H1 (cell line): Measurements from ENCODE around the gene PPP3CB. TPM values are rescaled to one million over a fixed set of nuclear protein-coding genes. Genes with fewer than 3 reads are reported as not detected.

Experiments
- CTCF ChIA-PET: fragments of 300-600 bp; sonication (Branson Sonifier 250); formaldehyde crosslinking; loops from one replicate; lab custom pipeline; 2021; ENCODE audit not compliant: partially characterized antibody; lab: Charles Lee
- POLR2A ChIA-PET: fragments of 300-600 bp; sonication (Branson Sonifier 250); formaldehyde crosslinking; loops from one replicate; lab custom pipeline; 2021; ENCODE audit warnings: inconsistent platforms; ENCODE audit not compliant: partially characterized antibody; lab: Charles Lee
- DNase-seq, 2 experiments: peaks; one replicate each; pipeline versions ENCODE4 v3.0.0 to v3.0.0-alpha.2; 2010 to 2022; ENCODE audit warnings: low spot score in 2 of 2, low read depth in 1 of 2, mixed read lengths in 1 of 2
- FAIRE-seq: peaks from 2 replicates; lab custom pipeline; 2011; peaks lifted over from hg19 to GRCh38; lab: Jason Lieb, UNC
- H2AFZ ChIP-seq: 2 replicates; pipeline ENCODE4 v1.8.1; 2012; ENCODE audit warnings: low read length, inconsistent platforms
- H2AK5ac ChIP-seq: 2 replicates; pipeline ENCODE4 v1.6.1; 2013; ENCODE audit warnings: low read depth, low read length
- H2BK120ac ChIP-seq: replicated peaks from 2 replicates; pipeline ENCODE3; 2013; ENCODE audit warnings: low read depth, low read length, inconsistent platforms
- H2BK12ac ChIP-seq: 2 replicates; pipeline ENCODE4 v1.6.1; 2013; ENCODE audit warnings: low read depth, low read length
- H2BK15ac ChIP-seq: 2 replicates; pipeline ENCODE4 v1.6.1; 2013; ENCODE audit warnings: low read length
- H2BK20ac ChIP-seq: 2 replicates; pipeline ENCODE4 v1.6.1; 2013; ENCODE audit warnings: low read length
- H2BK5ac ChIP-seq: 2 replicates; pipeline ENCODE4 v1.6.1; 2013; ENCODE audit warnings: low read depth, low read length
- H3K14ac ChIP-seq: 2 replicates; pipeline ENCODE4 v1.6.1; 2013; ENCODE audit warnings: inconsistent platforms; ENCODE audit not compliant: insufficient read length
- H3K18ac ChIP-seq: 2 replicates; pipeline ENCODE4 v1.6.1; 2013; ENCODE audit warnings: low read length; ENCODE audit errors: extremely low read depth
- H3K23ac ChIP-seq: 2 replicates; pipeline ENCODE4 v1.6.1; 2013; ENCODE audit warnings: inconsistent platforms; ENCODE audit not compliant: insufficient read length
- H3K23me2 ChIP-seq: 2 replicates; pipeline ENCODE4 v1.6.1; 2013; ENCODE audit warnings: low read depth, low read length
- H3K27ac ChIP-seq: 2 replicates; pipeline ENCODE4 v1.6.1; 2011; ENCODE audit warnings: low read depth, low read length, inconsistent platforms
- H3K27me3 ChIP-seq, 4 experiments: replicated peaks in 1 of 4; 1 replicate in 1 of 4; 2 replicates in 3 of 4; pipeline versions ENCODE4 v1.6.1 to v1.8.1; 2011 to 2013; ENCODE audit warnings: low read length in 3 of 4, mild to moderate bottlenecking in 3 of 4, inconsistent platforms in 2 of 4, mixed read lengths in 2 of 4, moderate library complexity in 1 of 4; ENCODE audit not compliant: control insufficient read depth in 3 of 4, insufficient read depth in 3 of 4; ENCODE audit errors: extremely low read depth in 1 of 4
- H3K36me3 ChIP-seq, 4 experiments: 2 replicates each; pipeline versions ENCODE4 v1.6.1 to v1.8.1; 2011 to 2013; ENCODE audit warnings: mild to moderate bottlenecking in 4 of 4, low read length in 3 of 4, moderate library complexity in 2 of 4, control low read depth in 1 of 4, inconsistent platforms in 1 of 4; ENCODE audit not compliant: insufficient read depth in 4 of 4, control insufficient read depth in 2 of 4
- H3K4ac ChIP-seq: replicated peaks from 2 replicates; pipeline ENCODE3; 2013; ENCODE audit warnings: low read length, low read depth, mixed read lengths, inconsistent platforms; ENCODE audit not compliant: insufficient read length
- H3K4me1 ChIP-seq, 4 experiments: replicated peaks in 1 of 4; 1 replicate in 1 of 4; 2 replicates in 3 of 4; pipeline versions ENCODE4 v1.6.1 to v1.8.1; 2011 to 2013; ENCODE audit warnings: low read length in 3 of 4, inconsistent platforms in 2 of 4, mixed read lengths in 1 of 4; ENCODE audit not compliant: insufficient read depth in 4 of 4, control insufficient read depth in 3 of 4
- H3K4me2 ChIP-seq, 2 experiments: 2 replicates each; pipeline versions ENCODE4 v1.6.1 to v1.8.1; 2011 to 2013; ENCODE audit warnings: low read depth in 2 of 2, low read length in 2 of 2, control low read depth in 1 of 2, inconsistent platforms in 1 of 2, mild to moderate bottlenecking in 1 of 2; ENCODE audit not compliant: insufficient read depth in 1 of 2
- H3K4me3 ChIP-seq, 4 experiments: fragments of 200-600, 300-600 bp in 1 of 4; sonication (generic), shearing (Covaris generic), sonication (Bioruptor Twin) in 1 of 4; 2 replicates each; pipeline versions ENCODE4 v1.5.1 to v1.8.1; 2011 to 2016; ENCODE audit warnings: low read length in 4 of 4, low read depth in 3 of 4, control low read depth in 2 of 4, inconsistent platforms in 2 of 4, mild to moderate bottlenecking in 2 of 4, mixed read lengths in 1 of 4, moderate library complexity in 1 of 4; ENCODE audit not compliant: insufficient read depth in 2 of 4; ENCODE audit errors: extremely low read depth in 1 of 4
- H3K56ac ChIP-seq: replicated peaks from 2 replicates; pipeline ENCODE3; 2013; ENCODE audit warnings: low read depth, mild to moderate bottlenecking, mixed read lengths, low read length, inconsistent platforms; ENCODE audit not compliant: insufficient read length
- H3K79me1 ChIP-seq: 2 replicates; pipeline ENCODE4 v1.6.1; 2013; ENCODE audit warnings: low read depth, low read length, control low read depth
- H3K79me2 ChIP-seq, 2 experiments: 2 replicates each; pipeline versions ENCODE4 v1.6.1 to v1.8.1; 2012 to 2013; ENCODE audit warnings: low read length in 2 of 2, mild to moderate bottlenecking in 2 of 2, inconsistent platforms in 1 of 2; ENCODE audit not compliant: insufficient read depth in 2 of 2, control insufficient read depth in 1 of 2
- H3K9ac ChIP-seq, 4 experiments: replicated peaks in 1 of 4; 1 replicate in 1 of 4; 2 replicates in 3 of 4; pipeline versions ENCODE4 v1.6.1 to v1.8.1; 2011 to 2013; ENCODE audit warnings: low read depth in 3 of 4, low read length in 3 of 4, control low read depth in 2 of 4, mild to moderate bottlenecking in 2 of 4, moderate library complexity in 2 of 4, inconsistent platforms in 1 of 4; ENCODE audit errors: extremely low read depth in 1 of 4
- H3K9me3 ChIP-seq, 2 experiments: 2 replicates each; pipeline versions ENCODE4 v1.6.1 to v1.8.1; 2012 to 2013; ENCODE audit warnings: mild to moderate bottlenecking in 2 of 2, moderate library complexity in 2 of 2, control low read depth in 1 of 2, inconsistent platforms in 1 of 2, low read depth in 1 of 2, low read length in 1 of 2, mixed read lengths in 1 of 2; ENCODE audit not compliant: insufficient read depth in 2 of 2
- H4K20me1 ChIP-seq, 2 experiments: replicated peaks in 1 of 2; 2 replicates each; pipeline versions ENCODE3 to v1.8.1; 2011 to 2013; ENCODE audit warnings: inconsistent platforms in 2 of 2, low read length in 2 of 2, mild to moderate bottlenecking in 1 of 2; ENCODE audit not compliant: insufficient read depth in 2 of 2, control insufficient read depth in 1 of 2
- H4K5ac ChIP-seq: 2 replicates; pipeline ENCODE4 v1.6.1; 2013; ENCODE audit warnings: low read length, low read depth, mixed read lengths, inconsistent platforms; ENCODE audit not compliant: insufficient read length
- H4K8ac ChIP-seq: 2 replicates; pipeline ENCODE4 v1.8.0; 2013; ENCODE audit warnings: mild to moderate bottlenecking, moderate library complexity, low read length, inconsistent platforms; ENCODE audit not compliant: insufficient read depth; ENCODE audit errors: extremely low read depth
- H4K91ac ChIP-seq: replicated peaks from 2 replicates; pipeline ENCODE3; 2013; ENCODE audit warnings: low read length, mixed read lengths, inconsistent platforms; ENCODE audit not compliant: insufficient read length
- ASH2L ChIP-seq: fragments of 200-600, 300-600 bp; sonication (generic); IDR thresholded peaks from one replicate; pipeline ENCODE4 v1.7.1; 2017; ENCODE audit warnings: low read length
- BCL11A ChIP-seq, 2 experiments: IDR thresholded peaks; one replicate each; pipeline ENCODE4 v1.6.1; 2011; ENCODE audit warnings: low read depth in 2 of 2, low read length in 2 of 2, mild to moderate bottlenecking in 2 of 2
- BRCA1 ChIP-seq: IDR thresholded peaks from 2 replicates; pipeline ENCODE4 v1.6.1; 2012; ENCODE audit warnings: low read depth, low read length, improper control_type of control experiment
- CBX5 ChIP-seq: fragments of 300-800, 300-1000 bp; sonication (generic); IDR thresholded peaks from 2 replicates; pipeline ENCODE4 v1.7.1; 2016; ENCODE audit warnings: antibody characterized with exemption, low read length, low read depth
- CHD2 ChIP-seq: IDR thresholded peaks from 2 replicates; pipeline ENCODE4 v1.6.1; 2012; ENCODE audit warnings: low read length, improper control_type of control experiment
- CTBP2 ChIP-seq: IDR thresholded peaks from 2 replicates; pipeline ENCODE4 v1.7.0; 2011; ENCODE audit warnings: borderline replicate concordance, mild to moderate bottlenecking, moderate library complexity, mixed read lengths, low read length; ENCODE audit not compliant: insufficient read depth, insufficient read length
- EGR1 ChIP-seq: IDR thresholded peaks from 2 replicates; pipeline ENCODE4 v1.6.1; 2011; ENCODE audit warnings: low read depth, low read length, borderline replicate concordance
- GTF2F1 ChIP-seq: IDR thresholded peaks from 2 replicates; pipeline ENCODE4 v1.6.1; 2012; ENCODE audit warnings: low read depth, low read length, improper control_type of control experiment, borderline replicate concordance
- KDM1A ChIP-seq: fragments of 200-600, 300-600 bp; sonication (generic); IDR thresholded peaks from 2 replicates; pipeline ENCODE4 v1.7.1; 2016; ENCODE audit warnings: mild to moderate bottlenecking, low read length, borderline replicate concordance
- POU5F1 ChIP-seq: IDR thresholded peaks from 2 replicates; pipeline ENCODE4 v1.6.1; 2011; ENCODE audit warnings: low read depth, mild to moderate bottlenecking, low read length, moderate library complexity
- RNF2 ChIP-seq: fragments of 200-900, 300-1000 bp; sonication (generic); IDR thresholded peaks from 2 replicates; pipeline ENCODE4 v1.7.1; 2016; ENCODE audit warnings: borderline replicate concordance, low read depth, mild to moderate bottlenecking, antibody characterized with exemption, low read length; ENCODE audit not compliant: poor library complexity, severe bottlenecking; ENCODE audit errors: missing control alignments
- SUZ12 ChIP-seq: fragments of 200-600 bp; sonication (generic); IDR thresholded peaks from 2 replicates; pipeline ENCODE4 v1.6.1; 2012; ENCODE audit warnings: mild to moderate bottlenecking, inconsistent platforms, low read length, moderate library complexity, mixed read lengths
- YY1 ChIP-seq: IDR thresholded peaks from 2 replicates; pipeline ENCODE4 v1.6.1; 2011; ENCODE audit warnings: low read depth, mild to moderate bottlenecking, low read length
- WGBS, 2 experiments: shearing (Covaris generic) in 1 of 2; methylation state at CpG; one replicate each; pipeline versions ENCODE4 v1.1.6 to v1.1.7; 2013 to 2015; ENCODE audit warnings: low lambda C conversion rate in 2 of 2, mixed read lengths in 2 of 2, inconsistent platforms in 1 of 2, low coverage in 1 of 2, missing lambda C conversion rate in 1 of 2; ENCODE audit not compliant: insufficient replicate concordance in 2 of 2, insufficient coverage in 1 of 2, insufficient read length in 1 of 2; ENCODE audit errors: extremely low coverage in 1 of 2, missing lambda C conversion rate in 1 of 2; 5-methylcytosine and 5-hydroxymethylcytosine counted together
- polyA plus RNA-seq, 7 experiments: library from polyadenylated mRNA; depleted of rRNA in 3 of 7; stranded (reverse) in 5 of 7; unstranded in 2 of 7; fragments of >200 nt in 5 of 7; fragments of 200-250 nt in 2 of 7; gene quantifications; 1 replicate in 5 of 7; 2 replicates in 1 of 7; 4 replicates in 1 of 7; pipeline versions ENCODE4 v1.2.1 to v1.2.3, GENCODE V29; 2011 to 2013; ENCODE audit warnings: missing spikeins in 2 of 7, mixed read lengths in 2 of 7
- total RNA-seq: library from RNA; stranded (reverse); fragmentation: NEBNext Ultra II Directional; extraction: Animal tissue kit (Norgen Biotek cat#: 25700); gene quantifications from 2 replicates; pipeline ENCODE4 v1.2.1, GENCODE V29; 2021
- TF ChIP-seq, protein P1 (sequence below): IDR thresholded peaks from 2 replicates; pipeline ENCODE4 v1.6.1; 2011; ENCODE audit warnings: low read length, improper control_type of control experiment

PPP3CB gene
- total and polyA plus RNA-seq, 2 of the 8 experiments (the other 6 are each of a cell fraction or from before 2014, with no cell fraction given), result 10.5 to 36.3 TPM

DNA sequence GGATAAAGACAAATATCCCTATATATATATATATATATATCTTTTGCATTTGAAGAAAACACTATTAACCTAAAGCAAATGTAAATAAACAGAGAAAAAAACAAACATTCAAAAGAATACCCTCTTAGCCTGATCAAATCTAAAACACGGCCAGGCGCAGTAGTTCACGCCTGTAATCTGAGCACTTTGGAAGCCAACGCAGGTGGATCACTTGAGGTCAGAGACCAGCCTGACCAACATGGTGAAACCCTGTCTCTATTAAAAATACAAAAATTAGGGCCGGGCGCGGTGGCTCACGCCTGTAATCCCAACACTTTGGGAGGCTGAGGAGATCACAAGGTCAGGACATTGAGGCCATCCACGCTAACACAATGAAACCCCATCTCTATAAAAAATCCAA is 91.1 kb downstream of the PPP3CB start:
- no peaks in the 10 kb centered on the region for H3K4me1 ChIP-seq
- H4K8ac ChIP-seq, result no peak overlapping the region
- no peak overlapping the region for H3K4me2 ChIP-seq
- no peak overlapping the region for H3K4me3 ChIP-seq
- no peaks in the 10 kb centered on the region for H3K27me3 ChIP-seq
- no peak overlapping the region for H4K5ac ChIP-seq
- no peak overlapping the region for H2BK5ac ChIP-seq
- H2BK120ac ChIP-seq, result no peak overlapping the region
- no peak overlapping the region for H3K27ac ChIP-seq
- H3K23me2 ChIP-seq, result no peaks in the 10 kb centered on the region
- no peak overlapping the region for H2BK15ac ChIP-seq
- no peak overlapping the region for H3K14ac ChIP-seq
- peaks cover 3 to 61% of the 10 kb centered on the region in 2 experiments; a peak in 3 of 4 replicates for H3K79me2 ChIP-seq
- no peak overlapping the region for H2BK12ac ChIP-seq
- H3K9ac ChIP-seq, result no peak overlapping the region
- no peak for FAIRE-seq
- H2BK20ac ChIP-seq, result no peak overlapping the region
- no peak overlapping the region for H3K23ac ChIP-seq
- no peak overlapping the region for H2AFZ ChIP-seq
- H2AK5ac ChIP-seq, result no peak overlapping the region
- peaks cover 4% of the 10 kb centered on the region for H3K79me1 ChIP-seq
- POLR2A ChIA-PET, result no interaction called here
- no peak for DNase-seq
- no peak overlapping the region for H3K56ac ChIP-seq
- H3K18ac ChIP-seq, result no peak overlapping the region
- peaks cover 0 to 7% of the 10 kb centered on the region in 2 experiments for H4K20me1 ChIP-seq
- no peak overlapping the region for H3K4ac ChIP-seq
- no peaks in the 10 kb centered on the region for H3K9me3 ChIP-seq
- 89% methylated on average over 9 of the region's 9 CpGs; no CpG with 5 or more reads in 1 of the 2 experiments for WGBS, 2 experiments
- H4K91ac ChIP-seq, result no peak overlapping the region
- H3K36me3 ChIP-seq, result no peaks in the 10 kb centered on the region
- CTCF ChIA-PET, result no interaction called here
- TF ChIP-seq SUZ12 (no peak), ASH2L (no peak), GTF2F1 (no peak), KDM1A (no peak), EGR1 (no peak), BCL11A (IDR thresholded peaks at IDR 0.05; ENCODE audit: low read depth in 2 of 2, low read length in 2 of 2) (no peak), POU5F1 (no peak), BRCA1 (no peak), RNF2 (no peak), YY1 (no peak), CTBP2 (no peak), CHD2 (no peak), CBX5 (no peak)
- TF ChIP-seq, protein P1, sequence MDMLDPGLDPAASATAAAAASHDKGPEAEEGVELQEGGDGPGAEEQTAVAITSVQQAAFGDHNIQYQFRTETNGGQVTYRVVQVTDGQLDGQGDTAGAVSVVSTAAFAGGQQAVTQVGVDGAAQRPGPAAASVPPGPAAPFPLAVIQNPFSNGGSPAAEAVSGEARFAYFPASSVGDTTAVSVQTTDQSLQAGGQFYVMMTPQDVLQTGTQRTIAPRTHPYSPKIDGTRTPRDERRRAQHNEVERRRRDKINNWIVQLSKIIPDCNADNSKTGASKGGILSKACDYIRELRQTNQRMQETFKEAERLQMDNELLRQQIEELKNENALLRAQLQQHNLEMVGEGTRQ, result no peak
